Endothelial cell of umbilical vein (primary cell): ENCODE results near the gene HOXB3. TPM values are rescaled to one million over a fixed set of nuclear protein-coding genes. Genes with fewer than 3 reads are reported as not detected.

Experiments used
- BruUV-seq: library from RNA; stranded (reverse); fragments of 400-500 nt; replicated peaks from 2 replicates; lab custom pipeline; 2021; lab: Mats Ljungman, UMichigan
- CTCF ChIA-PET: fragments of 300-600, 350-600 bp; sonication (Branson Sonifier 250); formaldehyde crosslinking; loops from one replicate; lab custom pipeline; 2021; ENCODE audit warnings: antibody characterized with exemption, inconsistent platforms; lab: Charles Lee
- POLR2A ChIA-PET: fragments of 300-600, 350-600 bp; sonication (Branson Sonifier 250); formaldehyde crosslinking; loops from one replicate; lab custom pipeline; 2021; ENCODE audit warnings: antibody characterized with exemption, inconsistent platforms; lab: Charles Lee
- DNase-seq: peaks from one replicate; pipeline ENCODE4 v3.0.0-alpha.2; 2011; ENCODE audit warnings: low read depth, low spot score
- FAIRE-seq: peaks from 2 replicates; lab custom pipeline; 2011; peaks lifted over from hg19 to GRCh38; lab: Jason Lieb, UNC
- H2AFZ ChIP-seq: 2 replicates; pipeline ENCODE4 v1.6.0; 2012; ENCODE audit warnings: low read depth, low read length, control low read depth, inconsistent platforms
- H3K27ac ChIP-seq: 2 replicates; pipeline ENCODE4 v1.5.1; 2011; ENCODE audit warnings: low read depth, mild to moderate bottlenecking, control low read depth, low read length, moderate library complexity; ENCODE audit not compliant: insufficient read depth
- H3K27me3 ChIP-seq, 2 experiments: 2 replicates each; pipeline versions ENCODE4 v1.6.0 to v1.6.1; 2011; ENCODE audit warnings: low read length in 2 of 2, mixed read lengths in 1 of 2; ENCODE audit not compliant: control insufficient read depth in 2 of 2, insufficient read depth in 2 of 2
- H3K36me3 ChIP-seq, 2 experiments: 2 replicates in 1 of 2; 3 replicates in 1 of 2; pipeline ENCODE4 v1.5.1; 2011; ENCODE audit warnings: low read length in 2 of 2, mild to moderate bottlenecking in 1 of 2, moderate library complexity in 1 of 2; ENCODE audit not compliant: control insufficient read depth in 2 of 2, insufficient read depth in 2 of 2; ENCODE audit errors: extremely low read depth in 1 of 2
- H3K4me1 ChIP-seq: 3 replicates; pipeline ENCODE4 v1.5.1; 2011; ENCODE audit warnings: mild to moderate bottlenecking, low read length; ENCODE audit not compliant: control insufficient read depth, insufficient read depth; ENCODE audit errors: extremely low read depth
- H3K4me2 ChIP-seq: 2 replicates; pipeline ENCODE4 v1.6.1; 2011; ENCODE audit warnings: low read length, control low read depth, mixed read lengths; ENCODE audit not compliant: insufficient read depth
- H3K4me3 ChIP-seq, 3 experiments: fragments of 200-600 bp in 1 of 3; sonication (generic), shearing (Covaris generic) in 1 of 3; replicated peaks in 1 of 3; 2 replicates each; pipeline ENCODE4 v1.5.1; 2011 to 2016; ENCODE audit warnings: control low read depth in 3 of 3, low read length in 3 of 3, mild to moderate bottlenecking in 2 of 3, inconsistent platforms in 1 of 3, low read depth in 1 of 3, moderate library complexity in 1 of 3; ENCODE audit not compliant: insufficient read depth in 1 of 3
- H3K79me2 ChIP-seq: 2 replicates; pipeline ENCODE4 v1.6.0; 2012; ENCODE audit warnings: low read length, inconsistent platforms; ENCODE audit not compliant: control insufficient read depth, insufficient read depth
- H3K9ac ChIP-seq: replicated peaks from 2 replicates; pipeline ENCODE3; 2011; ENCODE audit warnings: low read length, control low read depth; ENCODE audit not compliant: insufficient read depth; ENCODE audit errors: extremely low read depth
- H3K9me1 ChIP-seq: replicated peaks from 3 replicates; pipeline ENCODE4 v1.6.0; 2011; ENCODE audit warnings: mild to moderate bottlenecking, low read length; ENCODE audit not compliant: control insufficient read depth, insufficient read depth; ENCODE audit errors: extremely low read depth
- H3K9me3 ChIP-seq: replicated peaks from 2 replicates; pipeline ENCODE4 v1.5.1; 2012; ENCODE audit warnings: low read length, inconsistent platforms; ENCODE audit not compliant: control insufficient read depth, insufficient read depth
- H4K20me1 ChIP-seq: replicated peaks from 2 replicates; pipeline ENCODE3; 2011; ENCODE audit warnings: mild to moderate bottlenecking, low read length; ENCODE audit not compliant: control insufficient read depth, insufficient read depth; ENCODE audit errors: extremely low read depth
- CTCF ChIP-seq, 2 donors: IDR thresholded peaks; 1 replicate in 1 of 2; 2 replicates in 1 of 2; pipeline ENCODE4 v1.5.1; 2011; ENCODE audit warnings: low read length in 2 of 2, mild to moderate bottlenecking in 2 of 2, moderate library complexity in 2 of 2, control low read depth in 1 of 2, inconsistent platforms in 1 of 2, low read depth in 1 of 2; ENCODE audit not compliant: insufficient read depth in 1 of 2; ENCODE audit errors: extremely low read depth in 1 of 2
- EZH2 ChIP-seq: IDR thresholded peaks from 2 replicates; pipeline ENCODE4 v1.6.1; 2012; ENCODE audit warnings: borderline replicate concordance, low read depth, mild to moderate bottlenecking, moderate library complexity, low read length, inconsistent platforms; ENCODE audit not compliant: severe bottlenecking
- FOS ChIP-seq: IDR thresholded peaks from 2 replicates; pipeline ENCODE4 v1.6.1; 2011; ENCODE audit warnings: mild to moderate bottlenecking, low read length, moderate library complexity, borderline replicate concordance; ENCODE audit not compliant: insufficient read depth
- GATA2 ChIP-seq: IDR thresholded peaks from 2 replicates; pipeline ENCODE4 v1.7.0; 2011; ENCODE audit warnings: low read depth, mild to moderate bottlenecking, moderate library complexity, mixed read lengths, low read length; ENCODE audit not compliant: insufficient read length, insufficient read depth
- JUN ChIP-seq: IDR thresholded peaks from 2 replicates; pipeline ENCODE4 v1.6.1; 2011; ENCODE audit warnings: borderline replicate concordance, low read depth; ENCODE audit not compliant: insufficient read length, insufficient read depth
- MAX ChIP-seq: IDR thresholded peaks from 2 replicates; pipeline ENCODE4 v1.6.1; 2011; ENCODE audit not compliant: insufficient read depth, insufficient read length
- MYC ChIP-seq: IDR thresholded peaks from one replicate; pipeline ENCODE4 v1.6.1; 2011; ENCODE audit warnings: mild to moderate bottlenecking, low read depth, low read length
- POLR2A ChIP-seq: IDR thresholded peaks from 2 replicates; pipeline ENCODE4 v1.6.1; 2012; ENCODE audit warnings: low read depth, mild to moderate bottlenecking, control low read depth, low read length
- POLR2AphosphoS5 ChIP-seq: IDR thresholded peaks from 2 replicates; pipeline ENCODE4 v1.6.1; 2012; ENCODE audit warnings: low read depth, mild to moderate bottlenecking, control low read depth, low read length, moderate library complexity; ENCODE audit not compliant: insufficient read depth
- dilution Hi-C: fragments of 300-500 bp; cut with MboI; formaldehyde crosslinking; loops from one replicate; pipeline ENCODE4 v1.15.0; 2019; ENCODE audit warnings: low sequenced_read_pairs; ENCODE audit not compliant: extremely low pct_ligation_motif_present
- intact Hi-C: fragments of 100-400 bp; cut with micrococcal nuclease; formaldehyde crosslinking; loops from one replicate; pipeline ENCODE4 v1.10.0; 2022
- polyA plus RNA-seq, 4 experiments: library from polyadenylated mRNA; depleted of rRNA in 3 of 4; stranded (reverse) in 3 of 4; unstranded in 1 of 4; fragments of >200 nt; gene quantifications; 2 replicates each; pipeline versions ENCODE4 v1.2.1 to v1.2.3, GENCODE V29; 2011 to 2012; ENCODE audit warnings: missing spikeins in 1 of 4
- total RNA-seq: library from RNA; stranded (reverse); gene quantifications from 2 replicates; pipeline ENCODE4 v1.2.3, GENCODE V29; 2021

Gene HOXB3
- total and polyA plus RNA-seq, 2 donors (not counting 3 experiments of a cell fraction or from before 2014, with no cell fraction given), result 29.6 to 56.6 TPM

GRCh38 chr17:48530887-48531272 lies 59.2 kb downstream of the HOXB3 start, which contains the start of gene HOXB1:
TSS of gene HOXB1 (minus strand) at chr17:48531011. CDS start at chr17:48530904, 107 bp downstream.
- ChIA-PET CTCF (no interaction called here), POLR2A (no interaction called here)
- Histone ChIP-seq H2AFZ (no peak within 1 kb of the TSS), H3K36me3 (no peaks in the 10 kb centered on the region), H3K9me3 (no peaks in the 10 kb centered on the region), H3K27ac (no peak within 1 kb of the TSS), H3K79me2 (no peaks in the 10 kb centered on the region), H3K27me3 (peaks cover 13 to 18% of the 10 kb centered on the region in 2 experiments), H3K4me3 (no peak within 1 kb of the TSS), H3K9me1 (no peaks in the 10 kb centered on the region), H3K9ac (no peak within 1 kb of the TSS), H3K4me1 (no peaks in the 10 kb centered on the region), H3K4me2 (no peak within 1 kb of the TSS), H4K20me1 (no peaks in the 10 kb centered on the region)
- FAIRE-seq, result no peak
- TF ChIP-seq POLR2AphosphoS5 (no peak), EZH2 (no peak), FOS (no peak), GATA2 (no peak), JUN (no peak), POLR2A (no peak), MAX (no peak), CTCF (IDR thresholded peaks at IDR 0.05; ENCODE audit: extremely low read depth in 1 of 2, insufficient read depth in 1 of 2, low read depth in 1 of 2, low read length in 2 of 2) (no peak), MYC (no peak)
- DNase-seq, result no peak
- no TSS peak for BruUV-seq
- dilution Hi-C loops (no loop called here), intact Hi-C loops (no loop called here)
